Islet precursor cell (in vitro differentiated cells): ENCODE results near the gene SLC5A1.

Experiments
- DNase-seq: peaks from one replicate; pipeline ENCODE4 v3.0.0-alpha.2; 2018

Gene SLC5A1

GRCh38 chr22:32052244-32052643 is 9.2 kb downstream of the SLC5A1 start:
- no peak for DNase-seq

GRCh38 chr22:32052936-32053791 is 10.1 kb downstream of the SLC5A1 start:
- no peak for DNase-seq

GRCh38 chr22:32055069-32055468 is 12.0 kb downstream of the SLC5A1 start:
- no peak for DNase-seq

GRCh38 chr22:32058656-32059260 is 15.7 kb downstream of the SLC5A1 start:
- peak; percentile 81 for DNase-seq

- no peak for DNase-seq
These were observed 16.4 kb downstream of the SLC5A1 start for GRCh38 chr22:32059426-32059825.

GRCh38 chr22:32063701-32064100 is 20.6 kb downstream of the SLC5A1 start:
- no peak for DNase-seq

- no peak for DNase-seq
These were observed 23.8 kb downstream of the SLC5A1 start for GRCh38 chr22:32066820-32067219.

GRCh38 chr22:32067613-32068012 is 24.6 kb downstream of the SLC5A1 start:
- no peak for DNase-seq

GRCh38 chr22:32069579-32070372 is 26.7 kb downstream of the SLC5A1 start:
- no peak for DNase-seq

- DNase-seq, result no peak
These were observed 30.2 kb downstream of the SLC5A1 start for GRCh38 chr22:32073262-32073661.

- no peak for DNase-seq
These were observed 30.8 kb downstream of the SLC5A1 start for GRCh38 chr22:32073823-32074380.

- no peak for DNase-seq
These were observed 33.1 kb downstream of the SLC5A1 start for GRCh38 chr22:32075997-32076760.

- DNase-seq, result no peak
These were observed 33.7 kb downstream of the SLC5A1 start for GRCh38 chr22:32076761-32077084.

GRCh38 chr22:32077151-32077550 is 34.1 kb downstream of the SLC5A1 start:
- DNase-seq, result no peak

GRCh38 chr22:32079130-32080089 is 36.3 kb downstream of the SLC5A1 start:
- DNase-seq, result peak; percentile 86

GRCh38 chr22:32080904-32081303 is 37.8 kb downstream of the SLC5A1 start:
- DNase-seq, result peak; percentile 70

GRCh38 chr22:32082331-32082730 is 39.3 kb downstream of the SLC5A1 start:
- DNase-seq, result no peak

GRCh38 chr22:32083000-32083399 is 39.9 kb downstream of the SLC5A1 start:
- DNase-seq, result no peak

- no peak for DNase-seq
These were observed 40.8 kb downstream of the SLC5A1 start for GRCh38 chr22:32083814-32084213.

- DNase-seq, result no peak
These were observed 45.0 kb downstream of the SLC5A1 start for GRCh38 chr22:32088084-32088483.

- no peak for DNase-seq
These were observed 54.0 kb downstream of the SLC5A1 start for GRCh38 chr22:32097018-32097417.
